OCI-LY1 (cell line): Measurements from ENCODE around the gene PUSL1.
A peak's percentile ranks its signal among the peaks of the same experiment; 100 is the strongest.

Source experiments
- H2AFZ ChIP-seq: fragments of 200-600 bp; sonication (generic), shearing (Covaris generic); 2 replicates; pipeline ENCODE4 v1.6.0; 2014; ENCODE audit warnings: antibody characterized with exemption, mild to moderate bottlenecking, low read length
- H3F3A ChIP-seq: fragments of 200-600 bp; sonication (generic), shearing (Covaris generic); 2 replicates; pipeline ENCODE4 v1.6.0; 2014; ENCODE audit warnings: mild to moderate bottlenecking, antibody characterized with exemption, low read length, moderate library complexity; ENCODE audit not compliant: insufficient read depth
- H3K27ac ChIP-seq: fragments of 200-600 bp; sonication (generic); 2 replicates; pipeline ENCODE4 v1.5.1; 2014; ENCODE audit warnings: low read length, mixed run types, mild to moderate bottlenecking, low read depth; ENCODE audit not compliant: poor library complexity, severe bottlenecking
- H3K27me3 ChIP-seq: fragments of 200-600 bp; sonication (generic); 2 replicates; pipeline ENCODE4 v1.6.0; 2014; ENCODE audit warnings: antibody characterized with exemption, mild to moderate bottlenecking, low read length, moderate library complexity; ENCODE audit not compliant: insufficient read depth
- H3K36me3 ChIP-seq: fragments of 200-600 bp; sonication (generic); 2 replicates; pipeline ENCODE4 v1.6.1; 2014; ENCODE audit warnings: mild to moderate bottlenecking, antibody characterized with exemption, low read length, moderate library complexity, mixed read lengths; ENCODE audit not compliant: insufficient read depth
- H3K4me1 ChIP-seq: fragments of 200-600 bp; sonication (generic); 2 replicates; pipeline ENCODE4 v1.5.1; 2014; ENCODE audit warnings: mild to moderate bottlenecking, low read length, moderate library complexity; ENCODE audit not compliant: insufficient read depth, severe bottlenecking
- H3K4me2 ChIP-seq: fragments of 200-600 bp; sonication (generic), shearing (Covaris generic); 2 replicates; pipeline ENCODE4 v1.6.1; 2014; ENCODE audit warnings: low read length
- H3K4me3 ChIP-seq: fragments of 200-600 bp; sonication (generic); 2 replicates; pipeline ENCODE4 v1.5.1; 2014; ENCODE audit warnings: low read length, low read depth, mild to moderate bottlenecking, mixed read lengths; ENCODE audit not compliant: poor library complexity, severe bottlenecking
- H3K79me2 ChIP-seq: fragments of 200-600 bp; shearing (Covaris generic); 2 replicates; pipeline ENCODE4 v1.6.1; 2016; ENCODE audit warnings: mixed run types, low read length, mixed read lengths; ENCODE audit not compliant: insufficient read depth
- H3K9ac ChIP-seq: fragments of 200-600 bp; sonication (generic), shearing (Covaris generic); 2 replicates; pipeline ENCODE4 v1.6.1; 2014; ENCODE audit warnings: mild to moderate bottlenecking, low read length, mixed read lengths
- H3K9me2 ChIP-seq: fragments of 200-600 bp; sonication (generic), shearing (Covaris generic); 2 replicates; pipeline ENCODE4 v1.6.1; 2014; ENCODE audit warnings: low read depth, mild to moderate bottlenecking, low read length, mixed read lengths
- H3K9me3 ChIP-seq: fragments of 200-600 bp; shearing (Covaris generic); 2 replicates; pipeline ENCODE4 v1.6.1; 2014; ENCODE audit warnings: low read length, mixed read lengths
- H4K20me1 ChIP-seq: fragments of 200-600 bp; sonication (generic), shearing (Covaris generic); 2 replicates; pipeline ENCODE4 v1.6.0; 2016; ENCODE audit warnings: mild to moderate bottlenecking, low read length; ENCODE audit not compliant: insufficient read depth
- CTCF ChIP-seq: fragments of 200-600 bp; sonication (generic), shearing (Covaris generic); IDR thresholded peaks from 2 replicates; pipeline ENCODE4 v1.5.1; 2017; ENCODE audit warnings: mild to moderate bottlenecking, antibody characterized with exemption, low read length, moderate library complexity, mixed read lengths
- EZH2 ChIP-seq: fragments of 200-600 bp; sonication (generic), shearing (Covaris generic); IDR thresholded peaks from 2 replicates; pipeline ENCODE4 v1.8.0; 2017; ENCODE audit warnings: borderline replicate concordance, mixed run types, mild to moderate bottlenecking, antibody characterized with exemption, low read length, moderate library complexity, mixed read lengths

Gene PUSL1

GRCh38 chr1:1307923-1308755 lies at the start of gene PUSL1, which contains the start of gene ACAP3:
TSS of gene PUSL1 (plus strand) at chr1:1308597. CDS start at chr1:1308644, 47 bp downstream.
TSS of gene ACAP3 (minus strand) at chr1:1307930. CDS start at chr1:1307815, 115 bp downstream.
- Histone ChIP-seq H3K4me3 (peak within 1 kb of the TSS; percentile 90), H3K79me2 (no peaks in the 10 kb centered on the region), H3K27me3 (no peaks in the 10 kb centered on the region), H4K20me1 (no peaks in the 10 kb centered on the region), H3K9me2 (no peaks in the 10 kb centered on the region), H3K27ac (peak within 1 kb of the TSS; percentile 79), H3K9ac (peak within 1 kb of the TSS; percentile 93), H3K36me3 (peaks cover 30% of the 10 kb centered on the region; the same call in 1 of the 2 replicates), H2AFZ (no peak within 1 kb of the TSS), H3F3A (no peaks in the 10 kb centered on the region), H3K4me1 (peaks cover 37% of the 10 kb centered on the region), H3K9me3 (no peaks in the 10 kb centered on the region), H3K4me2 (peak within 1 kb of the TSS; percentile 97)
- no peak for TF ChIP-seq CTCF

- no peaks in the 10 kb centered on the region for H3K9me3 ChIP-seq
- TF ChIP-seq CTCF (no peak), EZH2 (no peak)
- no peak overlapping the region for H2AFZ ChIP-seq
- H3K4me3 ChIP-seq, result no peak overlapping the region
- peaks cover 14% of the 10 kb centered on the region for H3K4me1 ChIP-seq
- peaks cover 65% of the 10 kb centered on the region for H3K36me3 ChIP-seq
- no peak overlapping the region for H3K27ac ChIP-seq
- H3K9me2 ChIP-seq, result no peaks in the 10 kb centered on the region
- H3K9ac ChIP-seq, result no peak overlapping the region
- H3K79me2 ChIP-seq, result no peaks in the 10 kb centered on the region
- H3K4me2 ChIP-seq, result no peak overlapping the region
- H3K27me3 ChIP-seq, result no peaks in the 10 kb centered on the region
- H3F3A ChIP-seq, result no peaks in the 10 kb centered on the region
- H4K20me1 ChIP-seq, result no peaks in the 10 kb centered on the region
Measured at GRCh38 chr1:1259119-1259488, 49.3 kb upstream of the PUSL1 start.

- no peaks in the 10 kb centered on the region for H4K20me1 ChIP-seq
- TF ChIP-seq EZH2 (no peak), CTCF (no peak)
- peak overlapping the region; percentile 70 for H3K27ac ChIP-seq
- peaks cover 14% of the 10 kb centered on the region for H3K4me1 ChIP-seq
- H3K36me3 ChIP-seq, result peaks cover 61% of the 10 kb centered on the region
- H3K4me2 ChIP-seq, result no peak overlapping the region
- H3F3A ChIP-seq, result no peaks in the 10 kb centered on the region
- H3K9me2 ChIP-seq, result no peaks in the 10 kb centered on the region
- no peaks in the 10 kb centered on the region for H3K9me3 ChIP-seq
- no peaks in the 10 kb centered on the region for H3K79me2 ChIP-seq
- no peak overlapping the region for H3K4me3 ChIP-seq
- H2AFZ ChIP-seq, result no peak overlapping the region
- H3K9ac ChIP-seq, result no peak overlapping the region
- H3K27me3 ChIP-seq, result no peaks in the 10 kb centered on the region
Measured at GRCh38 chr1:1259540-1259939, 48.9 kb upstream of the PUSL1 start.
